Measurements from ENCODE around the gene NCKAP5. TPM values are rescaled to one million over a fixed set of nuclear protein-coding genes. Genes with fewer than 3 reads are reported as not detected.

The NCKAP5 gene
- total and polyA plus RNA-seq, 2 donors (not counting 1 experiment from before 2014, with no cell fraction given): not detected

DNA sequence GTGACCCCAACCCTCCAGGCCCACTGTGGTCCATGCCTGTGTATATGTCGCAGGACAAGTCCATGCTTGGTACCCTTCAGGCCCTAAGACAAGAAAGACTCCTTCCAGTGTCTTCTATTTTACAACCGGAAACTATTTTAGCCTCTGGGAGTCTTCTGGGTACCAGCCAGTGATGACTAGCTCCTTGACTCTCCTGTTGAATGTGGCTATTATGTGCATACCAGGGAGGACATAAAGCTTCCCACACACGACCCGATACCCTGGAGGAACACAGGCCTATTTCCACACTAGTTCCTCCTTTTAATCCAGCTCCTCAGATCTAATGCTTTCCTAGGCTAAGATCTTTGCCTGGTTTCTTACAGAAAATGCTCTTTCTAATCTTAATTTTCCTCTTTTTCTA, 178.1 kb downstream of the NCKAP5 start:
- Mint-ChIP-seq H3K27ac (no peak overlapping the region), H3K9me3 (ENCODE audit: insufficient read depth) (no peaks in the 10 kb centered on the region), H3K4me1 (no peaks in the 10 kb centered on the region), H3K4me3 (no peak overlapping the region), H3K27me3 (peaks cover 2% of the 10 kb centered on the region)
- Histone ChIP-seq H3K4me2 (replicated peaks; ENCODE audit: low read depth, low read length, poor library complexity, severe bottlenecking) (no peak overlapping the region), H3K4me3 (ENCODE audit: control extremely low read depth in 1 of 5, extremely low read depth in 1 of 5, insufficient read depth in 1 of 5, low read depth in 2 of 5, low read length in 4 of 5) (no peak overlapping the region), H2AFZ (ENCODE audit: insufficient read depth, low read depth, low read length, poor library complexity, severe bottlenecking) (no peak overlapping the region), H3K4me1 (ENCODE audit: control insufficient read depth in 2 of 2, insufficient read depth in 2 of 2, low read length in 2 of 2) (no peaks in the 10 kb centered on the region), H3K79me2 (ENCODE audit: control insufficient read depth, insufficient read depth, low read length) (no peaks in the 10 kb centered on the region), H3K36me3 (replicated peaks in 1 of 2; ENCODE audit: control extremely low read depth in 1 of 2, control insufficient read depth in 1 of 2, extremely low read depth in 1 of 2, insufficient read depth in 2 of 2, low read length in 1 of 2) (no peaks in the 10 kb centered on the region), H3K27me3 (replicated peaks in 1 of 4; ENCODE audit: control extremely low read depth in 1 of 4, control insufficient read depth in 3 of 4, insufficient read depth in 4 of 4, low read length in 3 of 4) (no peaks in the 10 kb centered on the region), H3K9me3 (ENCODE audit: control extremely low read depth in 1 of 3, control insufficient read depth in 2 of 3, insufficient read depth in 1 of 3, low read length in 2 of 3) (peaks cover 0 to 7% (median 0%) of the 10 kb centered on the region in 3 donors), H4K20me1 (ENCODE audit: control insufficient read depth, insufficient read depth, low read length, poor library complexity, severe bottlenecking) (no peaks in the 10 kb centered on the region), H3K27ac (ENCODE audit: low read length in 2 of 2) (no peak overlapping the region), H3K9ac (ENCODE audit: low read length) (no peak overlapping the region)
- no peak for ATAC-seq (ENCODE audit: low read depth)
- POLR2A ChIA-PET: no interaction called here
- TF ChIP-seq EZH2 (IDR thresholded peaks at IDR 0.05; ENCODE audit: borderline replicate concordance, insufficient read depth, low read depth, low read length, poor library complexity, severe bottlenecking): no peak
- TF ChIP-seq, protein P1, sequence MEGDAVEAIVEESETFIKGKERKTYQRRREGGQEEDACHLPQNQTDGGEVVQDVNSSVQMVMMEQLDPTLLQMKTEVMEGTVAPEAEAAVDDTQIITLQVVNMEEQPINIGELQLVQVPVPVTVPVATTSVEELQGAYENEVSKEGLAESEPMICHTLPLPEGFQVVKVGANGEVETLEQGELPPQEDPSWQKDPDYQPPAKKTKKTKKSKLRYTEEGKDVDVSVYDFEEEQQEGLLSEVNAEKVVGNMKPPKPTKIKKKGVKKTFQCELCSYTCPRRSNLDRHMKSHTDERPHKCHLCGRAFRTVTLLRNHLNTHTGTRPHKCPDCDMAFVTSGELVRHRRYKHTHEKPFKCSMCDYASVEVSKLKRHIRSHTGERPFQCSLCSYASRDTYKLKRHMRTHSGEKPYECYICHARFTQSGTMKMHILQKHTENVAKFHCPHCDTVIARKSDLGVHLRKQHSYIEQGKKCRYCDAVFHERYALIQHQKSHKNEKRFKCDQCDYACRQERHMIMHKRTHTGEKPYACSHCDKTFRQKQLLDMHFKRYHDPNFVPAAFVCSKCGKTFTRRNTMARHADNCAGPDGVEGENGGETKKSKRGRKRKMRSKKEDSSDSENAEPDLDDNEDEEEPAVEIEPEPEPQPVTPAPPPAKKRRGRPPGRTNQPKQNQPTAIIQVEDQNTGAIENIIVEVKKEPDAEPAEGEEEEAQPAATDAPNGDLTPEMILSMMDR (IDR thresholded peaks at IDR 0.05): no peak
- CTCF ChIA-PET: no interaction called here
- WGBS (ENCODE audit: insufficient coverage): 86% methylated on average over 3 of the region's 4 CpGs
- no peak for DNase-seq
- intact Hi-C loops (cut with micrococcal nuclease): no loop called here

DNA sequence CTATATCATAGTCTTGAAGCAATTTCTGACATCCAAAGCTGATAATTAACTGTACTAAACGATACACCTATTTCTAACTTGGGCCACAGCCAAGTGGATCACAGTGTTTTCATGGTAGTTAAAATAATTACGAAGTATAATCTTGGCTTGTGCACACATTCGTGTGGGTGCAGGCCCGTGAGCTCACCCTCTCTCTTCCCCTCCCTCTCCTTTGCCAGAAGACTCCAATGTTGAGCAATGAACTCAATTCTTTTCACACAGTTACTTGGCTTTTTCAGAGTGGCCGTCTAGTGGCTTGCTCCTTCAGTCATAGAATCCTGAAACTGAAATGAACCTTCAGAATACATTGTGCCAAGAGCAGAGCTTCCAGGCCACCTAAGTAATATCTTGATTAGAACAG, 178.7 kb downstream of the NCKAP5 start:
- Histone ChIP-seq H4K20me1 (ENCODE audit: control insufficient read depth, insufficient read depth, low read length, poor library complexity, severe bottlenecking) (no peaks in the 10 kb centered on the region), H3K9ac (ENCODE audit: low read length) (no peak overlapping the region), H3K27ac (ENCODE audit: low read length in 2 of 2) (no peak overlapping the region), H3K9me3 (ENCODE audit: control extremely low read depth in 1 of 3, control insufficient read depth in 2 of 3, insufficient read depth in 1 of 3, low read length in 2 of 3) (peaks cover 0 to 7% (median 0%) of the 10 kb centered on the region in 3 donors), H3K79me2 (ENCODE audit: control insufficient read depth, insufficient read depth, low read length) (no peaks in the 10 kb centered on the region), H3K4me2 (replicated peaks; ENCODE audit: low read depth, low read length, poor library complexity, severe bottlenecking) (no peak overlapping the region), H3K27me3 (replicated peaks in 1 of 4; ENCODE audit: control extremely low read depth in 1 of 4, control insufficient read depth in 3 of 4, insufficient read depth in 4 of 4, low read length in 3 of 4) (no peaks in the 10 kb centered on the region), H2AFZ (ENCODE audit: insufficient read depth, low read depth, low read length, poor library complexity, severe bottlenecking) (no peak overlapping the region), H3K4me3 (ENCODE audit: control extremely low read depth in 1 of 5, extremely low read depth in 1 of 5, insufficient read depth in 1 of 5, low read depth in 2 of 5, low read length in 4 of 5) (no peak overlapping the region), H3K4me1 (ENCODE audit: control insufficient read depth in 2 of 2, insufficient read depth in 2 of 2, low read length in 2 of 2) (no peaks in the 10 kb centered on the region), H3K36me3 (replicated peaks in 1 of 2; ENCODE audit: control extremely low read depth in 1 of 2, control insufficient read depth in 1 of 2, extremely low read depth in 1 of 2, insufficient read depth in 2 of 2, low read length in 1 of 2) (no peaks in the 10 kb centered on the region)
- WGBS (ENCODE audit: insufficient coverage): 85% methylated on average over 3 of the region's 5 CpGs
- Mint-ChIP-seq H3K9me3 (ENCODE audit: insufficient read depth) (no peaks in the 10 kb centered on the region), H3K4me3 (no peak overlapping the region), H3K27me3 (peaks cover 2% of the 10 kb centered on the region), H3K27ac (no peak overlapping the region), H3K4me1 (no peaks in the 10 kb centered on the region)
- DNase-seq: no peak
- TF ChIP-seq, protein P1 (IDR thresholded peaks at IDR 0.05): no peak
- no peak for TF ChIP-seq EZH2 (IDR thresholded peaks at IDR 0.05; ENCODE audit: borderline replicate concordance, insufficient read depth, low read depth, low read length, poor library complexity, severe bottlenecking)
- no peak for ATAC-seq (ENCODE audit: low read depth)
- ChIA-PET POLR2A (no interaction called here), CTCF (no interaction called here)
- intact Hi-C loops (cut with micrococcal nuclease): no loop called here
